ENCODE measurements around the gene CTRL. TPM values are rescaled to one million over a fixed set of nuclear protein-coding genes. Genes with fewer than 3 reads are reported as not detected.
A peak's percentile ranks its signal among the peaks of the same experiment; 100 is the strongest.

CTRL gene
- polyA plus RNA-seq, 1 donor (not counting 4 experiments of a cell fraction or from before 2014, with no cell fraction given) = 0.10 TPM

- peaks cover 10% of the 10 kb centered on the region for H3K79me2 ChIP-seq (ENCODE audit: control insufficient read depth, insufficient read depth, low read length)
- no peaks in the 10 kb centered on the region for H3K9me1 ChIP-seq (ENCODE audit: control insufficient read depth, extremely low read depth, insufficient read depth, low read length)
- H3K4me3 ChIP-seq (ENCODE audit: control insufficient read depth in 2 of 3, extremely low read depth in 1 of 3, insufficient read depth in 2 of 3, low read depth in 1 of 3, low read length in 3 of 3) = peak overlapping the region; percentile 89 to 95 (median 91)
- H2AFZ ChIP-seq (ENCODE audit: control insufficient read depth, low read length) = peak overlapping the region; percentile 82
- FAIRE-seq = peak; percentile 83
- H3K9me3 ChIP-seq (ENCODE audit: control insufficient read depth, low read depth, low read length) = no peaks in the 10 kb centered on the region
- H4K20me1 ChIP-seq (ENCODE audit: control insufficient read depth, extremely low read depth, insufficient read depth, low read length) = no peaks in the 10 kb centered on the region
- TF ChIP-seq EZH2 (IDR thresholded peaks at IDR 0.05; ENCODE audit: low read length) = no peak
- no peak for TF ChIP-seq CTCF (optimal IDR thresholded peaks at IDR 0.05 in 1 of 3, IDR thresholded peaks at IDR 0.05 in 1 of 3, conservative IDR thresholded peaks at IDR 0.05 in 1 of 3; ENCODE audit: extremely low read depth in 1 of 3, insufficient read depth in 2 of 3, low read length in 3 of 3)
- dilution Hi-C loops (cut with MboI; ENCODE audit: extremely low pct_ligation_motif_present, low sequenced_read_pairs) = no loop called here
- peaks cover 27% of the 10 kb centered on the region for H3K4me1 ChIP-seq (ENCODE audit: control insufficient read depth, extremely low read depth, insufficient read depth, low read length)
- peak overlapping the region; percentile 63 for H3K4me2 ChIP-seq (ENCODE audit: control insufficient read depth, extremely low read depth, insufficient read depth, low read depth, low read length)
- DNase-seq (ENCODE audit: low read depth, low spot score) = peak; percentile 93
- no peaks in the 10 kb centered on the region for H3K27me3 ChIP-seq (ENCODE audit: control insufficient read depth, extremely low read depth, insufficient read depth, low read length)
- H3K27ac ChIP-seq (ENCODE audit: control insufficient read depth, insufficient read depth, low read length) = peak overlapping the region; percentile 81
- peaks cover 7 to 18% of the 10 kb centered on the region in 2 experiments for H3K36me3 ChIP-seq (ENCODE audit: control insufficient read depth in 2 of 2, extremely low read depth in 1 of 2, insufficient read depth in 2 of 2, low read length in 2 of 2)
- peak overlapping the region; percentile 92 for H3K9ac ChIP-seq (ENCODE audit: control insufficient read depth, extremely low read depth, insufficient read depth, low read length)
These were observed 3.9 kb upstream of the CTRL start for GRCh38 chr16:67935402-67936123.

- H3K79me2 ChIP-seq (ENCODE audit: control insufficient read depth, insufficient read depth, low read length) = peaks cover 7% of the 10 kb centered on the region
- peak overlapping the region; percentile 82 for H2AFZ ChIP-seq (ENCODE audit: control insufficient read depth, low read length)
- dilution Hi-C loops (cut with MboI; ENCODE audit: extremely low pct_ligation_motif_present, low sequenced_read_pairs) = no loop called here
- no peaks in the 10 kb centered on the region for H4K20me1 ChIP-seq (ENCODE audit: control insufficient read depth, extremely low read depth, insufficient read depth, low read length)
- no peaks in the 10 kb centered on the region for H3K9me1 ChIP-seq (ENCODE audit: control insufficient read depth, extremely low read depth, insufficient read depth, low read length)
- no peaks in the 10 kb centered on the region for H3K27me3 ChIP-seq (ENCODE audit: control insufficient read depth, extremely low read depth, insufficient read depth, low read length)
- H3K9ac ChIP-seq (ENCODE audit: control insufficient read depth, extremely low read depth, insufficient read depth, low read length) = peak overlapping the region; percentile 92
- no peak for TF ChIP-seq CTCF (optimal IDR thresholded peaks at IDR 0.05 in 1 of 3, IDR thresholded peaks at IDR 0.05 in 1 of 3, conservative IDR thresholded peaks at IDR 0.05 in 1 of 3; ENCODE audit: extremely low read depth in 1 of 3, insufficient read depth in 2 of 3, low read length in 3 of 3)
- TF ChIP-seq EZH2 (IDR thresholded peaks at IDR 0.05; ENCODE audit: low read length) = no peak
- peak overlapping the region; percentile 63 for H3K4me2 ChIP-seq (ENCODE audit: control insufficient read depth, extremely low read depth, insufficient read depth, low read depth, low read length)
- H3K4me1 ChIP-seq (ENCODE audit: control insufficient read depth, extremely low read depth, insufficient read depth, low read length) = peaks cover 27% of the 10 kb centered on the region
- H3K4me3 ChIP-seq (ENCODE audit: control insufficient read depth in 2 of 3, extremely low read depth in 1 of 3, insufficient read depth in 2 of 3, low read depth in 1 of 3, low read length in 3 of 3) = peak overlapping the region; percentile 89 to 95 (median 91)
- peak overlapping the region; percentile 60 for H3K27ac ChIP-seq (ENCODE audit: control insufficient read depth, insufficient read depth, low read length)
- DNase-seq (ENCODE audit: low read depth, low spot score) (no peak), FAIRE-seq (no peak)
- peaks cover 7 to 15% of the 10 kb centered on the region in 2 experiments for H3K36me3 ChIP-seq (ENCODE audit: control insufficient read depth in 2 of 2, extremely low read depth in 1 of 2, insufficient read depth in 2 of 2, low read length in 2 of 2)
- no peaks in the 10 kb centered on the region for H3K9me3 ChIP-seq (ENCODE audit: control insufficient read depth, low read depth, low read length)
These were observed 3.4 kb upstream of the CTRL start for GRCh38 chr16:67935101-67935401.
